Left renal pelvis (tissue), 4 donors: ENCODE data around the gene RTN4. TPM values are rescaled to one million over a fixed set of nuclear protein-coding genes. Genes with fewer than 3 reads are reported as not detected.

ENCODE experiments used
- DNase-seq, 4 donors: peaks; one replicate each; pipeline ENCODE4 v3.0.0-alpha.2; 2013; ENCODE audit warnings: low read depth in 4 of 4, low spot score in 3 of 4
- polyA plus RNA-seq, 4 donors: library from polyadenylated mRNA; unstranded; fragments of 120-200 nt; gene quantifications; one replicate each; pipeline ENCODE4 v1.2.1, GENCODE V29; 2013; ENCODE audit not compliant: insufficient read length in 4 of 4

Gene RTN4
- polyA plus RNA-seq, 4 donors = 297 to 398 (median 343) TPM

GRCh38 chr2:54975598-54976492 is 74.4 kb downstream of the RTN4 start:
- DNase-seq = no peak

- DNase-seq = no peak
These were observed 75.1 kb downstream of the RTN4 start for GRCh38 chr2:54975175-54975574.

GRCh38 chr2:54969940-54970338 is 80.3 kb downstream of the RTN4 start:
- DNase-seq = no peak

- DNase-seq = no peak
These were observed 80.8 kb downstream of the RTN4 start for GRCh38 chr2:54969295-54969939.

GRCh38 chr2:54968561-54969218 is 81.6 kb downstream of the RTN4 start:
- DNase-seq = no peak

GRCh38 chr2:54967759-54968365 is 82.4 kb downstream of the RTN4 start:
- no peak for DNase-seq

GRCh38 chr2:54967269-54967668 is 83.0 kb downstream of the RTN4 start:
- DNase-seq = no peak

- DNase-seq = no peak
These were observed 83.4 kb downstream of the RTN4 start for GRCh38 chr2:54966837-54967236.

GRCh38 chr2:54966165-54966832 is 84.0 kb downstream of the RTN4 start:
- DNase-seq = no peak

GRCh38 chr2:54965425-54965824 is 84.8 kb downstream of the RTN4 start:
- no peak for DNase-seq

GRCh38 chr2:54964816-54965215 is 85.4 kb downstream of the RTN4 start:
- no peak for DNase-seq

GRCh38 chr2:54964271-54964670 is 86.0 kb downstream of the RTN4 start:
- no peak for DNase-seq

- DNase-seq = no peak
These were observed 86.8 kb downstream of the RTN4 start for GRCh38 chr2:54963476-54963875.

- DNase-seq = no peak
These were observed 87.3 kb downstream of the RTN4 start for GRCh38 chr2:54962935-54963440.

- no peak for DNase-seq
These were observed 87.7 kb downstream of the RTN4 start for GRCh38 chr2:54962511-54962910.

- no peak for DNase-seq
These were observed 90.1 kb downstream of the RTN4 start for GRCh38 chr2:54960164-54960563.

GRCh38 chr2:54958717-54959371 is 91.4 kb downstream of the RTN4 start:
- DNase-seq = no peak

- DNase-seq = no peak
These were observed 92.8 kb downstream of the RTN4 start for GRCh38 chr2:54957321-54957999.

- no peak for DNase-seq
These were observed 94.1 kb downstream of the RTN4 start for GRCh38 chr2:54956111-54956627.
